Stimulated activated CD4-positive, alpha-beta T cell treated with anti-CD3 and anti-CD28 coated beads, Interleukin-4, amount 100 ng/mL, for 1 hour (primary cell): ENCODE measurements around the gene CHMP3.
"Not testable (repeated sequence)": the region's sequence is repeated elsewhere in the genome, so short reads cannot be mapped to it uniquely, and the experiment has no call there.

Experiments
- DNase-seq: peaks from one replicate; pipeline ENCODE4 v3.0.0-alpha.2; 2020

The CHMP3 gene

DNA sequence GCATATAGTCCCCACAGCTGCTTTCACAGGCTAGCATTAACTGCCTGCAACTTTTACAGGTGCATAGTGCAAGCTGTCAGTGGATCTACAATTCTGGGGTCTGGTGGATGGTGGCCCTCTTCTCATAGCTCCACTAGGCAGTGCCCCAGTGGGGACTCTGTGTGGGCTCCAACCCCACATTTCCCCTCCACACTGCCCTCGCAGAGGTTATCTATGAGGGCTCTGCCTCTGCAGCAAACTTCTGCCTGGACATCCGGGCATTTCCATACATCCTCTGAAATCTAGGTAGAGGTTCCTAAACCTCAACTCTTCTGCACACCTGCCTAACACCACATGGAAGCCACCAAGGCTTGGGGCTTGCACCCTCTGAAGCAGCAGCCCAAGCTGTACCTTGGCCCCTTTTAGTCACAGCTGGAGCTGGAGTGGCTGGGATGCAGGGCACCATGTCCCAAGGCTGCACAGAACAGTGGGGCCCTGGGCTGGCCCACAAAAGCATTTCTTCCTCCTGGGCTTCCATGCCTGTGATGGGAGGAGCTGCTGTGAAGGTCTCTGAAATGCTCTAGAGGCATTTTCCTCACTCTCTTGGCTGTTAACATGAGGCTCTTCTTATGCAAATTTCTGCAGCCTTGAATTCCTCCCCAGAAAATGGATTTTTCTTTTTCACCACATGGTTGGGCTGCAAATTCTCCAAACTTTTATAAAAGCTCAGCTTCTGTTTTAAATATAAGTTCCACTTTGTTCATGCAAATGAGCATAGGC, 62.7 kb downstream of the CHMP3 start:
- DNase-seq: no peak

- DNase-seq: no peak
These were observed 63.9 kb downstream of the CHMP3 start for GRCh38 chr2:86499326-86499725.

DNA sequence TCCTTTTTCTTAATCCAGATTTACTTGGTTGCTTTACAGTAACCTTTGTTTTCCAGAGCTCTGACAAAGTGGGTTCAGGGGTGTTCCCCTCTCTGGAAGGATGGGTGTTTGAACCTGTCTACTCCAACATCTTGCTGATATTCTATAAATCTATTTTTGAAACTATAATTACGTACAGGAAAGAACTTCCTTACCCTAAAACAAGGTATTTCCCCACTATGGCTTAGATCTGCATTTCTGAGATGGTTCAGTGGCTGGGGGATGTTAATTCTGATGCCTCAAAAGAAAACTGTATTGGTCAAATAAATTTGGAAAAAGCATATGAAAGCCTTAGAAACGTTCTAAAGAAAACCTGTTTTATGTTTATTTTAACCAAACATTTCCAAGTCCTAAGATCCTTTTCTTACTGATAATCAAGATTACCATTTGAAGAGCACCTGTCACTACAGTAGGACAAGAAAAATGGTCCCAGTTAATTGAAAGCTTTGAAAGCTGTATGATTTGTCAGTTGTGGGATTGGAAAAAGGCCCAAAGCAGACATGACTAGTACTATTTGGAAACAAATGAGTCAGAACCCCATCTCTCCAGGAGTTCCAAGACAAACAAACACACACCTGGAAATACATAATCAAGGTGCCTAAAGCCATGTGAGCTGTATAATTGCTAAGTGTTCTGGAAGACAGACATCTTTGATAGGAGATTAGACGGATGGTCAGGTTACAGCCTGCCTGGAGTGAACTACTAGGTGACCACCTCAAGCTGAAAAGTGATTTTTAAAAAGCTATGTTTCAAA, 64.6 kb downstream of the CHMP3 start:
- no peak for DNase-seq

GRCh38 chr2:86496391-86496790, 66.9 kb downstream of the CHMP3 start:
- not testable (repeated sequence) for DNase-seq

DNA sequence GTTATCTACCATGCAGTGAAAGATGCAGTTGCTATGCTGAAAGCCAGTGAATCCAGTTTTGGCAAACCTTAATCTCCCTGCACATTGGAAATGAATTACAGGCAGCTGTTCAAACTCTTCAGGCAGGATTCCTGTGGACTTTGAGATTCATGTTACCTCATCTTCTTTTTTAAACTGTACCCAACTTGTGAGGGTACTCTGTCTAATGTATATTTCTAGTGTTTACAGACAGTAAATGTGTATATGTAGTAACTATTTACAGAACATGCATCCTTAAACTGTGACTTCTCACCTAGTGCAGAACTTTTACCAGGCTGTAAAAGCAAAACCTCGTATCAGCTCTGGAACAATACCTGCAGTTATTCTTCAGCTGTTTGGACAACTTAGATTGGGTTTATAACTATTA, 71.2 kb downstream of the CHMP3 start:
- no peak for DNase-seq

DNA sequence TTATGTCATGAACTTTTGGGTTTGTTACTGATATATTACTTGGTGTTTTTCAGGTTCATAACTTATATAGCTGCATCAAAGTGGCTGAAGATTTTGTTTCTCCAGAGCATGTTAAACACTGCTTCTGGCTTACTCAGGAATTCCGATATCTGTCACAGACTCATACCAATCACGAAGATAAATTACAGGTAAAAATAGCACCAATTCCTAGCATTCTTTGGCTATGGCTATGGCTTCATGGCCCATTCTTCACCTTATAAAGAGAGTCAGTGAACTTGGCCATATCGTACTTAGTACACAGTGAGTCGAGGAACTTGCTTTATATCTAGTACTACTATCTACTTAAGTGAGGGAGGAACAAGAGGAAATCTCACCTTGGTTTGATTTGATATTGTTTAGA, 72.2 kb downstream of the CHMP3 start:
- DNase-seq: no peak

- no peak for DNase-seq
These were observed 73.0 kb downstream of the CHMP3 start for GRCh38 chr2:86490245-86490644.

DNA sequence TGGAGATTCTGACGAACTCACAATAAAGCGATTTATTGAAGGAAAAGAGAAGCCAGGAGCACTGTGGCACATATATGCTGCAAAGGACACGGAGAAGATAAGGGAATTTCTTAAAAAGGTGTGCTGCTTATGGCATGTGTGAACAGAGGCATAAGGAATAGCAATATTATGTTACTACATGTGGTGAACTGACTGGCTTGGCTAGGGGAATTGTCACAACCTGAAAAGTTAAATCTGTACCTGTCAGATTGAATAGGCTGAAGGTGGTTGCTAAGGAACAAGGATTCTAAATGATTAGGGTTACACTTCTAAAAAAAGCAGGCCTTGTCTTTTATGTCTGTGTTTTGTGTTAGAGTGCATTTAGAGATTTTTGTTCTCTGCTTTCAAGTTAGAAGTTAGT, 73.7 kb downstream of the CHMP3 start:
- DNase-seq: no peak

DNA sequence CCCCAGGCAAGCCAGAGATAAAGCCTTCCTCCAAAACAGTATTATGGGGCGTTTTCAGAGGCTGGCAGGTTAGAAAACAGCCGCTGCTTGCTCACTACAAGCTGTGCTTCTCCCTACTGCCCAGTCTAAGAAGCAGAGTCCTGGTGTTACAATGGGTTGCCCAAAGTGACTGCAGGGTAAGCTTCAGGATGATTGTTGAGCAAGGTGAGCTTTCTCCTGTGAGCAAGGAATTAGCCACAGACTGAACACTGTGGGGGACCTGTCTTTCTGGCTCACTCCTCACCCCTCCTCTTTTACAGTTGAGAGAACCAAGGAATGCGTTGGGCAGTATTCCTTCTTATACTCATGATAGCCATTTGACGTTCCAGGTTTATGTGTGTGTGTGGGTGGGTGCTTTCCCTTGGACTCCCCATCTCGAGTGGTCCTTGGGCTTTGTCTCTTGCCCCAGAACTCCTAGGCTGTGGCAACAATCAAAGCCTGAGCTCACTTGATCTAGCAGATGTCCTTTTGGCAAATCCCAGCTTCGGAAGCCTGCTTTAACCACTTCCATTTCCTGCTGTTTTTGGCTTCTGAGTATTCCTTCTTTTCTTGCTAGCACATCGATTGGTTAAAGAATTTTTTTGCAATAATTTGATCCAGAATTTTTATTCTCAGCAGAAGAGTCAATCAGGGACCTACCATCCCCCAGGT, 74.5 kb downstream of the CHMP3 start:
- DNase-seq: no peak

DNA sequence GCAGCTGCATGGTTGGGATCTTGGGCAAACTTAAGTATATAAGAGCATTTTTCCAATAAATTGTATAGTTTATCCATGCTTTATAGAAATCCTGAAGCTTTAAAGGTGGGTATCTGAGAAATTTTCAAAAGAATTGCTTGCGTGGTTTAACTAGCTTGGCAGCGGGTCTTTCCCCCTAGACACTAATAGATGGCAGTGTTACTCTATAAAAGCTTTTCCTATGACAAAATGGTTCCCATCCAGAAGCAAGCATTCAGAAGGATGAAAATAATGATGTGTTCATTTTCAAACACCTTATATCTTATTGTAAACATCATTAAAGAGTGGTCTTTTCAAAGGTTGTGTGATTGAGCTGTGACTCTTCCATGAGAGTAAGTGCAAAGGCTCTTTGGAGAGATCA, 76.2 kb downstream of the CHMP3 start:
- DNase-seq: no peak

- no peak for DNase-seq
These were observed 77.4 kb downstream of the CHMP3 start for GRCh38 chr2:86485802-86486201.

- DNase-seq: no peak
These were observed 78.1 kb downstream of the CHMP3 start for GRCh38 chr2:86485103-86485502.

GRCh38 chr2:86484385-86484784, 78.9 kb downstream of the CHMP3 start:
- DNase-seq: no peak

DNA sequence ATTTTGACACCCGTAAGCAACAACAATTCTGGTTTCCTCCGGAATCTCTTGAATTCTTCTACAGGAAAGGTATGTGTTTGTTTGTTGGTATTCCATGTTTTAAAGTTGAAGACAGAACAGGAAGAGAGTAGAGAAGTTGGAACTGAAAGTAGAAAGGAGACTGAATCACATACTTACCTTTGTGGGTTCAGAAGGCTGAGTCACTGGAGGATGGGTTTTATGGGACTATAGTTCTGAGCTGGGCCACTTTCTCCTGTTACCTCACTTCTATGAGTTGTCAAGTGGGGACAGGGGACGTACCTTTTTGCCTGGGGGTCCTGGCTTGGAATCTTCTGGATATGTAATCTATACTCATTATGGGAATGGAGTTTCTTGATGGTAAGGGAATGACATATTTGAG, 81.2 kb downstream of the CHMP3 start:
- DNase-seq: no peak

DNA sequence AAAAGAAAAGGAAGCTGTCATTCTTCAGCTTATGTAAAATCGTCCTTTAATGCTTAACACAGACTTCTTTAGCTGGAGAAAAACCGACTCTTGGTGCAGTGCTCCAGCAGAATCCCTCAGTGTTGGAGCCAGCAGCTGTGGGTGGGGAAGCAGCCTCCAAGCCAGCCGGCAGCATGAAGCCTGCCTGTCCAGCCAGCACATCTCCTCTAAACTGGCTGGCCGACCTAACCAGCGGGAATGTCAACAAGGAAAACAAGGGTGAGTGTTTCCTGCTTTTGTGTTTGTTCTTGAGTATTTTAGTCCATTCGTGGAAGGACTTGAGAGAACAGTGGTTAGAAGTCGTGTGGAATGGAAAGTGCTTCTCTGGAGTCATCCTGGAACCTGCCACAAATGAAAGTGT, 83.1 kb downstream of the CHMP3 start:
- no peak for DNase-seq

DNA sequence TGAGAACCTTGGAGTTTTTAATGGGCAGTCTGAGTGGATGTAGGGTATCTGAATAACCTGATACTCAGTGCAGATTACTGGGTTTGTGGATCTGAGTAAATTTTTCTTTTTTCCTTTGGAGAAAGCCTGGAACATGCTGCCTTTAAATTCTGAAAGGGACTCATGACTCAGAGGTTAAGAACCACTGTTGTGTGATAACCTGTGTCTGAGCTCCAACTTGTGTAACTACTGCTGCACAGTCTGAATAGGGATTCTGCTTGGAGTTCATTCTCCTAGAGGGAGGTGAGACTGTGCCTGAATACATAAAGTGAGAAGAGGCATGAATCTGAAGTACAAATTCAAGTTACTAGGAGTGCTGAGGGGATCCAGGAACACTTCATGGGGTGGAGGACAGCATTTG, 85.9 kb downstream of the CHMP3 start:
- no peak for DNase-seq

DNA sequence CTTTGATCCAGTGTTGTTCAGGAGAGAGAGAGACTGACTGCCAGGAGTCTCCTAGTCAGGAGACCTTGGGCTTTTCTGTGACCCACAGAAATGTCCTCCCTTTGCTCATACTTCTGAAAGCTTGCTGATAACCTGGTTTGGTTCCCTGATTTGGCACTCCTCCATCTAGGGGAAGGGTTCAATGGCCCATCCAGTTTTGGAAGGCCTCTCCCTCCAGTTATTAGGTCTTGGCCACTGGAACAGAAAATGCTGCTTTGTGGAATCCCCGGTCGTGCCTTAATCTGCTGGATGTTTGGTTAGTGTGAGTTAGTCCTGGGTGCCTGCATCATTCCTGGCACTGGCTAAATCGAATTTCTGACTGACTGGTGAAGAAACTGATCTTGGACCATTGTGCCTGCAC, 86.3 kb downstream of the CHMP3 start:
- no peak for DNase-seq

GRCh38 chr2:86476092-86476491, 87.2 kb downstream of the CHMP3 start:
- no peak for DNase-seq

GRCh38 chr2:86471637-86472036, 91.6 kb downstream of the CHMP3 start:
- DNase-seq: no peak

DNA sequence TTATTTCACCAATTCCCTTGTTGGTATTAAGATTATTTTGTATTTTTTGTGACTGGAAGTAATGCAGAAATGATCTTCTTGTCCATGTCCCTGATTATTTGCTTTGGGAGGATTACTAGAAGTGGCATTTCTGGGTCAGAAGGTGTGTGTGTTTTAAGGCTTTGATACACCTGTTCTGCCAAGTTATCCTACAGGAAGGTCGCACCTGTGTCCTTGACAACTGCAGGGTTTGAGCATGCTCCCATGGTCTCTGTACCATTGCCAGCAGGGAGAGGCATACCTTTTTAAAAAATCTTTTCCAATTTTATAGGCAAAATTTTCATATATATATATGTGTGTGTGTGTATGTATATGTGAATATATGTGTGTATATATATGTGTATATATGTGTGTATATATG, 92.4 kb downstream of the CHMP3 start:
- DNase-seq: no peak

GRCh38 chr2:86468162-86469033, 94.8 kb downstream of the CHMP3 start:
- DNase-seq: peak; percentile 10

GRCh38 chr2:86466306-86466705, 96.9 kb downstream of the CHMP3 start:
- DNase-seq: no peak

DNA sequence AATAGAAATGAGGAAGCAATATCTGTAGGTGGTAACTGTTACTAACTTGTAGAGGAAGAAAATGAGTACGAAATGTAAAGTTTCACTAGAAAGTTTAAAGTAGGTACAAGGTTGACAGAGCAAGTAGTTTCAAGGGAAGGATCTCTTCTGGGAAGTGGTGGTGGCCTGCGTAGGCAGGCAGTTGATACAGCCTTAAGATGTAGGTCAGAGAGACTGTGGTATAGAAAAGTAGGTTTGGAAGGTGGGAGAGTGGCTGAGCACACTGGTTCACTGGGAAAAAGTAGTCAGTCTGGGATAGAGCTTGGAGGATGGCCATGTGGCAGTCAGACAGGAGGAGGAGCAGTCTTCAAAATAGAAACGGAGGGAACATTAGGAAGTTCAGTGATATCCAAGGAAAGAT, 98.6 kb downstream of the CHMP3 start:
- no peak for DNase-seq
